Right ventricle myocardium superior (tissue), 1 donor: Measurements from ENCODE around the gene PRAMEF17. TPM values are rescaled to one million over a fixed set of nuclear protein-coding genes. Genes with fewer than 3 reads are reported as not detected.
"Not testable (repeated sequence)": the region's sequence is repeated elsewhere in the genome, so short reads cannot be mapped to it uniquely, and the experiment has no call there.

Experiments used
- ATAC-seq: fragments of 200-7000 bp; cut with Tn5 transposase; one replicate; pipeline ENCODE4 v1.9.1; 2020; ENCODE audit warnings: mild to moderate bottlenecking; ENCODE audit not compliant: poor library complexity
- DNase-seq: peaks from one replicate; pipeline ENCODE4 v3.0.0-alpha.2; 2020
- intact Hi-C: fragments of 100-400 bp; cut with DNase I; formaldehyde crosslinking; loops from one replicate; pipeline ENCODE4 v1.11.2; 2022
- total RNA-seq: library from RNA; stranded (reverse); fragmentation: NEBNext Ultra II Directional; extraction: Animal tissue kit (Norgen Biotek cat#: 25700); gene quantifications from one replicate; pipeline ENCODE4 v1.2.1, GENCODE V29; 2021
- donor health status: DM: no; HTN: yes; CAD: no; lungs with severe emphysema.

PRAMEF17 gene
- total RNA-seq, 1 donor from 2014 or later = not detected

DNA sequence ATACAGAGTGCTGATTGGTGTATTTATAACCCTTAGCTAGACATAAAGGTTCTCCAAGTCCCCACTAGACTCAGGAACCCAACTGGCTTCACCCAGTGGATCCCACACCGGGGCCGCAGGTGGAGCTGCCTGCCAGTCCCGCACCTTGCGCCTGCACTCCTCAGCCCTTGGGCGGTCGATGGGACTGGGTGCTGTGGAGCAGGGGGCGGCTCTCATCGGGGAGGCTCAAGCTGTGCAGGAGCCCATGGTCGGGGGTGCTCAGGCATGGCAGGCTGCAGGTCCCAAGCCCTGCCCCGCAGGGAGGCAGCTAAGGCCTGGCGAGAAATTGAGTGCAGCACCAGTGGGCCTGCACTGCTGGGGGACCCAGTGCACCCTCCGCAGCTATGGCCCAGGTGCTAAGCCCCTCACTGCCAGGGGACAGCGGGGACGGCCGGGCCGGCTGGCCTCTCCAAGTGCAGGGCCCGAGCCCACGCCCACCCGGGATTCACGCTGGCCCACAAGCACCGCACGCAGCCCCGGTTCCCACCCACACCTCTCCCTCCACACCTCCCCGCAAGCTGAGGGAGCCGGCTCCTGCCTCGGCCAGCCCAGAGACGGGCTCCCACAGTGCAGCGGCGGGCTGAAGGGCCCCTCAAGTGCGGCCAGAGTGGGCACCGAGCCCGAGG lies 44.4 kb downstream of the PRAMEF17 start:
- intact Hi-C loops, ATAC-seq, DNase-seq: not testable (repeated sequence)

DNA sequence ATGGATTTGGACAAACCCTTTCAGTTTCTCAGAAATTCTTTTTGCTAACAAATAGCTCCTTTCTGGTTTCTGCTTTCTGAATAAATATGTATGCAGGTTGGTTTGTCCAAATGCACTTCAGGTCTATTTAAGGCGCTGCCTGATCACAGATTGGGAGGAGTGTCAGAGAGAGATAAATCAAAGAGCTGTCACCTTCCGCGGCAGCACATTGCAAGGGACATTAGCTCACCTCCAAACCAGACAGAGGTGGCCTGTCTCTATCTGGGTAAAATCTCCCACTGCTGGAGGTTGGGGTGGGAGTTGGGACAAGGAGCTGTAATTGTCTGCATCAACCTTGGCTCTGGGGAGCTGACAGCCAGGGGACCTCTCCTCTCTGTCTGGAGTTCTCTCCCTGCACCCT lies 46.0 kb downstream of the PRAMEF17 start:
- DNase-seq (no peak), ATAC-seq (peak; percentile 49)
- intact Hi-C loops = no loop called here

DNA sequence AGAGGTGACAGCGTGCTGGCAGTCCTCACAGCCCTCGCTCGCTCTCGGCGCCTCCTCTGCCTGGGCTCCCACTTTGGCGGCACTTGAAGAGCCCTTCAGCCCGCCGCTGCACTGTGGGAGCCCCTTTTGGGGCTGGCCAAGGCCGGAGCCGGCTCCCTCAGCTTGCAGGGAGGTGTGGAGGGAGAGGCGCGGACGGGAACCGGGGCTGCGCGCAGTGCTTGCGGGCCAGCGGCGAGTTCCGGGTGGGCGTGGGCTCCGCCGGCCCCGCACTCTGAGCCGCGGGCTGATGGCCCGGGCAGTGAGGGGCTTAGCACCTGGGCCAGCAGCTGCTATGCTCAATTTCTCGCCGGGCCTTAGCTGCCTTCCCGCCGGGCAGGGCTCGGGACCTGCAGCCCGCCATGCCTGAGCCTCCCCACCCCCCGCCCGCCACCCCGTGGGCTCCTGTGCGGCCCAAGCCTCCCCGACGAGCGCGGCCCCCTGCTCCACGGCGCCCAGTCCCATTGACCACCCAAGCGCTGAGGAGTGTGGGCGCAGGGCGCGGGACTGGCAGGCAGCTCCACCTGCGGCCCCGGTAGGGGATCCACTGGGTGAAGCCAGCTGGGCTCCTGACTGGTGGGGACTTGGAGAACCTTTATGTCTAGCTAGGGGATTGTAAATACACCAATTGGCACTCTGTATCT lies 49.8 kb downstream of the PRAMEF17 start:
- DNase-seq, intact Hi-C loops, ATAC-seq: not testable (repeated sequence)

Other genes starting within 250 kb of the PRAMEF17 start
- gene PRAMEF26, start 233.6 kb upstream of the PRAMEF17 start, total RNA-seq = not detected
- not detected for gene HNRNPCL4, start 224.0 kb upstream of the PRAMEF17 start, total RNA-seq
- gene PRAMEF9, start 217.8 kb upstream of the PRAMEF17 start, total RNA-seq = not detected
- gene PRAMEF13, start 188.2 kb upstream of the PRAMEF17 start, total RNA-seq = not detected
- gene PRAMEF18, start 163.5 kb upstream of the PRAMEF17 start, total RNA-seq = not detected
- not detected for gene PRAMEF5, start 135.4 kb upstream of the PRAMEF17 start, total RNA-seq
- gene PRAMEF8, start 104.5 kb upstream of the PRAMEF17 start, total RNA-seq = not detected
- gene PRAMEF33, start 86.1 kb upstream of the PRAMEF17 start, total RNA-seq = not detected
- not detected for gene PRAMEF15, start 74.1 kb upstream of the PRAMEF17 start, total RNA-seq
- not detected for gene PRAMEF14, start 42.5 kb upstream of the PRAMEF17 start, total RNA-seq
- gene PRAMEF19, start 17.7 kb upstream of the PRAMEF17 start, total RNA-seq = not detected
- gene PRAMEF20, start 20.8 kb downstream of the PRAMEF17 start, total RNA-seq = not detected
- not detected for gene LRRC38, start 124.4 kb downstream of the PRAMEF17 start, total RNA-seq
- 20.3 TPM for gene PDPN, start 194.2 kb downstream of the PRAMEF17 start, total RNA-seq